IPS DF 19.7 (cell line): ENCODE results near the gene ZCCHC3.
A peak's percentile ranks its signal among the peaks of the same experiment; 100 is the strongest.
"Not testable (repeated sequence)": the region's sequence is repeated elsewhere in the genome, so short reads cannot be mapped to it uniquely, and the experiment has no call there.

Experiments
- DNase-seq: peaks from one replicate; pipeline ENCODE4 v3.0.0-alpha.2; 2013; ENCODE audit warnings: low read depth, low spot score

ZCCHC3 gene, protein sequence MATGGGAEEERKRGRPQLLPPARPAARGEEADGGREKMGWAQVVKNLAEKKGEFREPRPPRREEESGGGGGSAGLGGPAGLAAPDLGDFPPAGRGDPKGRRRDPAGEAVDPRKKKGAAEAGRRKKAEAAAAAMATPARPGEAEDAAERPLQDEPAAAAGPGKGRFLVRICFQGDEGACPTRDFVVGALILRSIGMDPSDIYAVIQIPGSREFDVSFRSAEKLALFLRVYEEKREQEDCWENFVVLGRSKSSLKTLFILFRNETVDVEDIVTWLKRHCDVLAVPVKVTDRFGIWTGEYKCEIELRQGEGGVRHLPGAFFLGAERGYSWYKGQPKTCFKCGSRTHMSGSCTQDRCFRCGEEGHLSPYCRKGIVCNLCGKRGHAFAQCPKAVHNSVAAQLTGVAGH

DNA sequence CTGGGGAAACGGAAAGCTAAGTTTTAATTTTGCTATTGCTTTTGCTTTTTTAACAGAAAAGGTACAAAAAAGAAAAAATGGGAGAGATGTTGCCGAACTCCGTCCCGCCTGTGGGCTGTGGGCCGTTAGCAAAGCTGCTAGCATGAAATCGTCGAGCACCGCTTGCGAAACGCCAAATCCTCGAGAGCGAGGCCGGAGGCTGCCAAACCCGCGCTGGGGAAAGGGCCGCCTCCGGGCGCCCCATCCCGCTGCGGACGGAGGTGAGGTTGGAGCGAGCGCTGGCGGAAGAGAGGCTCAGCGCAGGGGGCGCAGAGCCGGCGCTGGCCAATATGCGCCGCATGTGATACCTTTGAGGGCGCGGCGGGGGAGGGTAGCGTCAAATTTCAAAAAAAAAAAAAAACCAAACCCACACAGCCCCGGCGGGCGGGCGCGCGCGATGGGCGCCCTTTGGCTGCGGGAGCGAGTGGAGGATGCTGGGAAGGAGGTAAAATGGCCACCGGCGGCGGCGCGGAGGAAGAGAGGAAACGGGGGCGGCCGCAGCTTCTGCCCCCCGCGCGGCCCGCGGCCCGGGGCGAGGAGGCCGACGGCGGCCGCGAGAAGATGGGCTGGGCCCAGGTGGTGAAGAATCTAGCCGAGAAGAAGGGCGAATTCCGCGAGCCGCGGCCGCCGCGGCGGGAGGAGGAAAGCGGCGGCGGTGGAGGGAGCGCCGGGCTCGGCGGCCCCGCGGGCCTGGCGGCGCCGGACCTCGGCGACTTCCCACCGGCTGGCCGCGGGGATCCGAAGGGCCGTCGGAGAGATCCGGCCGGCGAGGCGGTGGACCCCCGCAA lies at the start of gene ZCCHC3:
Gene ZCCHC3, plus strand, starts transcription at position 473 of the 827 bp plus-strand sequence. Its CDS starts 17 bp downstream, at position 490.
- DNase-seq, result no peak

DNA sequence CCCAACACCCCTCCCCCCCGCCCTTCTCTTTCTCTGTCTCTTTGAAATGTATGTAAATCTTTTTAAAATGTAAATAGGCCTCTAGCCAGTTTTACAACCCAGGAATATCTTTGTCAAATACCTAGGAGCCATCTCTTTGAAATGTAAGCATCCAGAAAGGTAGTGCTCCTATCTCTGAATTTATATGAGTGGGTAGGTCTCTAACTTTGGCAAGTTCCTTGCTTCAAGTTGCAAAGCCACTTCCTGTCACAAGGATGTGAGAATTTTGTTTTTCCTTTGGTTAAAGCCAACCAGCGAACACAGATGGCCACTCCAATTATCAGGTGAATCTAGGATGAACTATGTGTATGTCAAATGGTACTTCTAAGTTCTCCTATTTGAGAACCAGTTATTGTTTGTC lies 46.0 kb upstream of the ZCCHC3 start:
- peak; percentile 71 for DNase-seq

DNA sequence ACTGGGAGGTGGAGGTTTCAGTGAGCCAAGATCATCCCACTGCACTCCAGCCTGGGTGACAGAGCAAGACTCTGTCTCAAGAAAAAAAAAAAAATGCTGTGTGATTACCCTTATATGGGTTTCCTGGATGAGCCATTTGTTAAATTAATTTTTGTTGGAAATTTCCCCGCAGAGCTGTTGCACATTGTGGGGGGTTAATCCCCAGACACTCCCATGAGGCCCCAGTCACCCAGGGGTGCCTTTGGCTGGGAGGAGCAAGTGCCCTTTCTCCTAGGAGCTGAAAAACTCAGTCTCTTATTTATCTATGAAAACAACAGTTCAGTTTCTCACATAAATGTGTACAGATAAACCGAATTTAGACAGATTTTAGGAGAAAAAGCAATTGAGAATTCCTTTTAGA lies 44.6 kb upstream of the ZCCHC3 start:
- DNase-seq, result no peak

DNA sequence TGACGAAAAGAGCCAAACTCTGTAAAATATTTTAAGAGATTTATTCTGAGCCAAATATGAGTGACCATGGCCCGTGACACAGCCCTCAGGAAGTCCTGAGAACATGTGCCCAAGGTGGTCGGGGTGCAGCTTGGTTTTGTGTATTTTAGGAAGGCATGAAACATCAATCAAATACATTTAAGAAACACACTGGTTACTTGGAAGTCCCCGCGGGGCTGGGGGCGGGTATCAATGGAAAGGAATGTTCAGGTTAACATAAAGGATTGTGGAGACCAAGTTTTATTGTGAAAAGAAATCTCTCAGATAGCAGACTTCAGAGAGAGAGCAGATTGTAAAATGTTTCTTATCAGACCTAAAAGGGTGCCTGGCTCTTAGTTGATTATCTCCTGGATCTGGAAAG lies 43.9 kb upstream of the ZCCHC3 start:
- not testable (repeated sequence) for DNase-seq

DNA sequence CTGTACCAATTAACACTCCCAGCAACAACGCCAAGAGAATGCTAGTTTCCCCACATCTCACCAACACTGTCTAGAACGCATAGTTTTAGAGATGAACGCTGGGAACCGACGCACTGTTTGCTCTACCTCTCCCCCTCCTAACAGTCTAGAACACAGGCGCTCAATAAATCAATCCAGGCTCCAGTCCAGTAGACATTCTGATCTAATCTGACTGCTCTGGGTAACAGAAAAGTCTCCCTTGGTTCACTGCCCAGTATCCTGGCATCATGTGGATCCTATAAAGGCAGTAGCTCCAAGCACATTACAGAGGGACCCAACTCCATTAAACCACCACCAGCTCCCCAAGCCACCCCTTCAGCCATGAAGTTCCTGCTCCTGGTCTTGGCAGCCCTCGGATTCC lies 40.0 kb upstream of the ZCCHC3 start, which contains the start of gene DEFB132:
Gene DEFB132, plus strand, starts transcription at position 306 of the 400 bp plus-strand sequence. Its CDS starts 55 bp downstream, at position 361.
- DNase-seq, result no peak

DNA sequence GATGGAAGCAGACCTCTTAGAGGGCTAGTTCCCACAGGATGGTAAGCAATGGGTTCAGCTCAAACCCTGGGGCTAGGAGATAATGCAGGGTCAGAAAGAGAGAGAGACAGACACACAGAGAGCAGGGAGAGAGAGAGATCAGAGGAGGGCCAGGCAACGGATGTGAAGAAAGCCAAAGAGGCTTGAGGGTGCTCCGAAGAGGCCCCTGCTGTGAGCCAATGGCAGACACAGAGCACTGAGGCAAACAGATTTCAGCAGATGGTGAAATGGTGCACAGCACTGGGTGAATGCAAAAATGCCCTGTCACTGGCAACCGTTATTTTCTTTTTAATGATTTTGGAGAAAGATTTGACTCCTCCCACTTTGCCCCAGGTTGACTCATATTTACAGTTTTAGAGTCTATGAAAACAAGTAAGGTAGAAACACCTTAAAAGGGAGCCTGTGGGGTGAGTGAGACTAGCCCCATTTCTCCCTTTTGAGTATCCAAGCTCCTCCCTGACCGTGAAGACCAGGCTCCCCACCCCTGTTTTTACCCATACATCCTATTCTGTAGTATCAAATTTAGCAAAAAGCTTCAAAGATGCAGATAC lies 39.0 kb upstream of the ZCCHC3 start:
- no peak for DNase-seq

DNA sequence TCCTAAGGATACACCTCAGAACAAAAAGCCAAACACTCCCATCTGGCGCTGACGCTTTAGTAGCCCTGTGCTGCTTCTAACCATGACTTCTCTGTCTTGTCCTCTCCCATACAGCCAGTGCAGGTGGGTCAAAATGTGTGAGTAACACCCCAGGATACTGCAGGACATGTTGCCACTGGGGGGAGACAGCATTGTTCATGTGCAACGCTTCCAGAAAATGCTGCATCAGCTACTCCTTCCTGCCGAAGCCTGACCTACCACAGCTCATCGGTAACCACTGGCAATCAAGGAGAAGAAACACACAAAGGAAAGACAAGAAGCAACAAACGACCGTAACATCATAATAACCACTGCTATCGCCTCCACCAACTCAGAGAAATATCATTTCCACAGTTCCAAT lies 38.4 kb upstream of the ZCCHC3 start:
- DNase-seq, result no peak

DNA sequence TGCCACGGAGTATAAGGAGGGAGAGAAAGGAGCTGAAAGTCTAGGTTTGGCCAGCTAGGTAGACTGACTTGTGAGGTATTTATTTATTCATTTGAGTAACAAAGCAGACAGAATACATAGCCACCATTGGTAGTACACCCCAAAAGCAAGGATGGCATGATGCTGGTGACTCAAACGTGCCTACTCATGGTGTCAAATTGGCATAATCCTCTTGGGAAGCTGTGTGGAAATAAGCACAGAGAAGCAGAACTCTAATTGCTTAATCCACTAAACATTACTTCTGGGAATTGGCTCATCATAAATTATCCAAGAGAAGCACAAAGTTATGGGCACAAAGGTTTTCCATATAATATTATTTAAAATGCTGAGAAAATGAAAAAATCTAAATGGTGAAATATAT lies 37.4 kb upstream of the ZCCHC3 start:
- DNase-seq, result no peak

DNA sequence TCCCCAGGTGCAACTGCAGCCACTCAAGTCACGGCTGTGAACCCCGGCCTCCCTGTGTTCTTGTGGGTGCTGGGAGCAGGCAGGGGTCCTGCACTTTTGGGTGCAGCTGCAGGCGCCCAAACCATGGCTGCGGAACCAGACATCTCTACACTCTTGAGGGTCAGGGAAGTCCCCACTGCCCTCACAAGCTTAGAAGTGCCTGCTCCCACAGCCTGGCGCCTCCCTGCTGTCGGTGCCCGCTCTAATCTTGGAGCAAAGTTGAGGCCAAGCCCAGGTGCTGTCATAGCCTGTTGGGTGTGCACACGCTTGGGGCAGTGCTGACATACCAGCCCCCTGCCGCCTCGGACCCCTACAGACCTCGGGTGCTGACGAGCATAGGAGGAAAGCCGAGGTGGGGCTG lies 33.7 kb upstream of the ZCCHC3 start:
- DNase-seq, result no peak

DNA sequence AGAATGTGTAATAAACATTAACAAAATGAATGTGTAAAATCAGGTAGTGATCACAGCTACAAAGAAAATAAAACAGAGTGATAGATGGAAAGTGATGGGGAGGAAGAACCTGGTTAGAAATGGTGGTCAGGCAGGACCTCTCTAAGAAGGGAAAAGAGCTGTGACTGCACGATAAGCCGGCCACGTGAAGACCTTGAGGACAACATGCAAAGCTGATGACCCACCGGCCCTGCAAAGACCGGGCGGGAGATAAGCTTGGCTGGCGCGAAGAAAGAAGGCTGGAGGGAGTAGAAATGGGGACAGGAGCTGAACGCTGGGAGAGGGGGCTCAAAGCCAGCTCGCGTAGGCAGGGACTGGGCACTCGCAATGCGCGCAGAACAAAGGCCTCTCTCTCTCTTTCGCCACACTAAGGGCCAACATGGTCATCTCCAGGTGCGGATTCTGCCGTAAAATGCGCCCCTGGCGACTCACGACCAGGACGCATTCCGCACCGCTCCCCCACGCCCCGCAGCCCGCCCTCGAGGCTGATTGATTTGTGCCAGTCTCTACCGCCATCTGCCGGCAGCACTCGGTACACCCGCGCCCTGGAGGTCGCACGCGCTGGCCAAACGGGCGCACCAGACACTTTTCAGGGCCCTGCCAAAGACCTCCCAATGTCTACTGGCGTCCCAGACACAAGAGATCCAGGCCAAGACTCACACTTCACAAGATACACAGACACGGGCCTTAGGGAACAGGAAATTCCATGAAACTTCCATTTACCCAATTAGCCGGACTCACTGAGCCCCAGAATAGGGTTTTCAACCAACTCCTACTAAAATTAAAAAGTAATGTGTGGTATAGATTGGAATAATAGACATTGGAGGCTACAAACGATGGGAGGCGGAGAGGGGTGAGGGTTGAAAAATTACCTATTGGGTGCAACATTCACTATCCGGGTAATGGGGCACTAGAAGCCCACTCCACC lies 30.5 kb upstream of the ZCCHC3 start:
- DNase-seq, result no peak

DNA sequence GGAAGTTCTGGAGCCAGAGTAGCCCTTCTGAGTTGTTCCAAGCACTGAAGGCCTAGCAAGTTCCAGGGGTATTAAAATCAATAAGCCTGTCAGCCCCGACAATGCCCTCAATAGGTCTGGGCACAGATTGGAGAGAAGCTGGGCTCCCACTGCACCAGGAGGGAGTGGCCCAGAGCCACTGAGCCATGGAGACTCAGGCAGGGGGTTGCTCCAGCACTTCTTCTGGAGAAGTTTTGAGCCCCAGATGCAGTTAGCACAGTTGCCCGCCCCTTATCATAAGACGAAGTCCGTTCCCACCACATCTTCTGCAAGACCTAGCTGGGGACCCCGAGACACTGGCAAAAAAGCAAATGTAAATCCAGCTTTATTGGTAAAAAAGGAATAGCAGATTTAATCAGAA lies 26.9 kb upstream of the ZCCHC3 start:
- DNase-seq, result no peak

DNA sequence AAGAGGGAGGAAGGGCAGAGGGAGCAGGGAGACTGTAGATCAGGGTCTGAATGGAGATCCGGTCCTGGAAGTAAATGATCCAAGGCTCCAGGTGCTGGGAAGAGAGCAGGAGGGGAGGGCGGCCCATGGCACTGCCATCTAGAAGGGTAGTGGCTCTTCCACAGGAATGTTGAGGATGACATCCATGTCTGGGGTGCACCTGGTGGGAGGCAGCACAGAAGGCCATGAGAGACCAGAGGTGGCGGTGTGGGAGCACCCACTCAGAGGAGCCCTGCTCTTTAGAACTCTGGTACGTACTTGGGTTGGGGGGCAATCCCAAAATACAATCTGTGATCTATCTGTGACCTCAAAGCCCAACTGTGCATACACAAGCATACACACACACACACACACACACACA lies 26.3 kb upstream of the ZCCHC3 start:
- DNase-seq, result no peak

DNA sequence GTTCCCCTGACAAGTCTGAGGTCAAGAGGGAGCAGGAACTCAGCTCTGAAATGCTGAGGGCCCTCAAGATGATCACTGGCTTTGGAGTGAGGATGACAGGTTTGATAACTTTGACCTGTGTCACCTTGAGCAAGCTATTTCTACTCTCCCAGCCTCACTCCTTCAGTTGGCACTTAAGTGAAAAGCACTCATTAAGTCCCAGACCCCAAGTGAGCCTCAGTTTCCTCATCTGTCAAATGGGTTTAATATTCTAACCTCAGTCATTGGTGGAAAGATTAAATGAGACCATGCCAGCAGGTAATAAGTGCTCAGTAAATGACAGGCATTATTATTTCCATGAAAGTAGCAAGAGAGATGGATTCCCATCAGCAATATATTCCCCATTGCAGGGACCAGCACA lies 25.8 kb upstream of the ZCCHC3 start:
- DNase-seq, result no peak

DNA sequence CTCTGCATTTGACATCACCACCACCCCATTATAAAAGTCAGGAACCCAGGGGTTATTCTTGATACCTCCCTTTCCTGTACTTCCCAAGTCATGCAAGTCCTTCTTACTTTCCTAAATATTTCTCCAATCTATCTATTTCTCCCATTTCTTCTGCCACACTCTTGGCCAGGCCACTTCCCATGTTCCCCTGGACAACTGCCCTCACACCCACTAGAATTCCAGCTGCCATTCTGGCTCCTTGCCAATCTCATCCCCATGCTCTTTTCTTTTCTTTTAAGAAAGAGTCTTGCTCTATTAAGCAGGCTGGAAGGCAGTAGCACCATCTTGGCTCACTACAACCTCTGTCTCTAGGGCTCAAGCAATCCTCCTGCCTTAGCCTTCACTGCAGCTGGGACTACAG lies 24.7 kb upstream of the ZCCHC3 start:
- no peak for DNase-seq

DNA sequence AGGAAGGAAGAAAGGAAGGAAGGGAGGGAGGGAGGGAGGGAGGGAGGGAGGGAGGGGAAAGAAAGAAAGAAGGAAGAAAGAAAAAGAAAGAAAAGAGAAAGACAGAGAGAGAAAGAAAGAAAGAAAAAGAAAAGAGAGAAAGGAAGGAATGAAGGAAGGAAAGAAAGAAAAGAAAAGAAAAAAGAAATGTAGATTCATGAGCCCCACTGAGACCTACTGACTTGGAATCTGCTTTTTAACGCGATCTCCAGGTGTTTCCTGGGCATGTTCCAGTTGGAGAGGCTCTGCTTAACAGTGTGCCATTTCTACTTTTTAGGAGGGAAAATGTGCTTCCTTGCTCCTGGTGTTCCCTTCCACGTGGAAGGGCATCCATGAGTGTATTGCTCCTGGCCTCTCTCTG lies 23.5 kb upstream of the ZCCHC3 start:
- DNase-seq, result no peak

DNA sequence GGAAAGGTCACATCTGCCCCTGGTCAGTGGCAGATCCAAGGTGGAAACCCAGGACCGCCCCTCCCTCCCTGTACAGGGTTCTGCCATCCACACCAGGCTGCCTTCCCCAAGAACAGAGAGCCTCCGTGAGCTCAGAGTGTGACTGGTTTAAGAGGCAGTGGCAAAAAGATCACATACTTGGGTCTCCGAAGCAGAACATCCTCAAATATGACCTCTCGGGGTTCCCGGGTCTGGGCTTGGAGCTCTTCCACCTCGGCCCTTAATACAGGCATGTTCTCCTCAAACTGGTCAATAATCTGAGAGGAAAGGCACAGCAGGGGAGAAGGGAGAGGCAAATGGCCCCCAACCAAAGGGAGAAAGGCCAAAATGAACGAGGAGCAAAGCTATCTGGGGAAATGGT lies 21.6 kb upstream of the ZCCHC3 start:
- DNase-seq, result no peak

DNA sequence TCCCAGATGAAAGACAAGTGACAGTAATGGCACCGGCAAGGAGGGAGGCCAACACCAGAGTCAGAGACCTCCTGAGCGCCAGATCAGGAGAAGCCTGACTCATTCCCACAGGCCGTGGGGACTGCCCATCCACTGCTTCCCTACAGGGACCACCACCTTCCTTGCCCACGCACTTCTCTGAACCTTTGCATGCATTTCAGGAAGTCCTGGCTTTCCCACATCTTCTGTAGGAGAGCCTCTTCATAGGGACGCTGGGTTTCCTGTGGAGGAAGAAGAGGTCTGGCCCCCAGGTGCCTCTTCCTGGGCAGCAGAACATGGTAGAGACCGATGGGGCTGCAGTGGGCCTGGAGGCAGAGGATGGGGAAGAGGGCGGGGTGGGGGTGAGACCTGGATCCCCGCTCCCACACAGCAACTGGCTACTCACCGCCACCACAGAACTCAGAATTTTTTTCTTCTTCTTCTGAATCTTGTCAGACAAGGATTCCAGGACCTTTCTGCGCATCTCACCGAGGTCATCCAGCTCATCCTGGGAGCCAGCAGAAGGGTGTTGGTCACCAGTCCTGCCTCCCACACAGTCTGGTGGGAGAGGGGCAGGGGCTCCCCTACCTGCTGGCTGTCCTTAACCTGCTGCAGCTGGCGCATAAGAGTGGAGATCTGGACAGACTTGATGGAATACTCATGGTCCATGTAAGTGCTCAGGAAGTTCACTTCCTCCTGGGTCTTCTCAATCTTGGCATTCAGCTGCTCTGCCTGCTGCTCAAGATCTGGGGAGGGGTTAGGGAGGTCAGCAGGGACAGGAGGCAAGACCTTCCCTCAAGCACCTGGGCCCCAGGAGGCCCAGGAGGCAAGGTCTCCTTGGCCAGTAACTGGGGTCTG lies 20.5 kb upstream of the ZCCHC3 start:
- no peak for DNase-seq

DNA sequence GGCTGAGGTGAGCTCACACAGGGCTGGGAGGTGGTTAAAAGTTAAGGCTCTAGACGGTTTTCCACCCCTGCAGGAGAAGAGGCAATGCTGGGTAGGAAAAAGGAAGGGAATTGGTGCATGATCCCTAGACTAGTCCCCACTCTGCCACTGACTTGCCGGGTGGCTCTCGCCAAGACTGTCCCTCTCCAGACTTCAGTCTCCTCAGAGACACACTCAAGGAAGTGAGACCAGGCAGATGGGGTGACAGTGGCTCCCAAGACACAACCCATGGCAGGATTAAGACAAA lies 19.9 kb upstream of the ZCCHC3 start:
- DNase-seq, result no peak

DNA sequence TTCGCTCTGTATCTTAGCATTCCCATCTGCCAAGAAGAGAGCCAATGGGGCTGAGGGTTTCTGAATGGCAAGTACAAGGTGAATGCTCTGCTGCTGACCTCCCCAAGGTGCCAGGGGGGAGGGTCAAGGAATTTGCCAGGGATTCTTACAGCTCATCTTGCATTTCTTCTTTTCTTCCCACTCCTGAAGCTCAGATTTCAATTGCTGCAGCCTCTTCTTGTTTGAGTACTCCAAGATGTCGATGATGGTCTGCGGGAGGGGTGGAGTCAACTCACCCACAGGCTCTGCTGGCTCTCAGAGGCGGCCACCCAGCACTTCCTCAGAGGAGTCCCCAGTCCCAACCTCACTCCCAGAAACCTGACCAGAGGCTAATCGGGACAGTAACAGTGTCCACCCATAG lies 19.2 kb upstream of the ZCCHC3 start:
- no peak for DNase-seq
